ENCODE results near the gene TMEM181.
"Not testable (repeated sequence)": the region's sequence is repeated elsewhere in the genome, so short reads cannot be mapped to it uniquely, and the experiment has no call there.

The TMEM181 gene

DNA sequence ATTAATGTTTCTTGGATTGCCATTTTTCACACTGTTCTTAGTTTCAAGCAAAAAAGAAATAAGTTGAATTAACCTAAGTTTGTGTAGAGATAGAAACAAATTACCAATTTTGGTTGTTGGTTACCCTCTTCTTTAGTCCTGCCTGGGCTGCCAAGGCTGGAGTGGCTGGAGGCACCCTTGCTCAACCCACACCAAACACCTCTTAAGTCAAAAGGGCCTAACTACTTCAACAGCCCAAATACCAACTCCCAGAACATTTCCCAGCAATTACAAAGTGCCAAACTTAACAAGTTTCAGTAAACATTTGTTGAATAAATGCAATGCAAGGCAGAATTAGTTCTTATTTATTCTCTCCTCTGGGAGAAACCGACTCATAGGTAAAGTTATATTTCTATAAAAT lies 38.1 kb upstream of the TMEM181 start:
- TF ChIP-seq, protein P1, sequence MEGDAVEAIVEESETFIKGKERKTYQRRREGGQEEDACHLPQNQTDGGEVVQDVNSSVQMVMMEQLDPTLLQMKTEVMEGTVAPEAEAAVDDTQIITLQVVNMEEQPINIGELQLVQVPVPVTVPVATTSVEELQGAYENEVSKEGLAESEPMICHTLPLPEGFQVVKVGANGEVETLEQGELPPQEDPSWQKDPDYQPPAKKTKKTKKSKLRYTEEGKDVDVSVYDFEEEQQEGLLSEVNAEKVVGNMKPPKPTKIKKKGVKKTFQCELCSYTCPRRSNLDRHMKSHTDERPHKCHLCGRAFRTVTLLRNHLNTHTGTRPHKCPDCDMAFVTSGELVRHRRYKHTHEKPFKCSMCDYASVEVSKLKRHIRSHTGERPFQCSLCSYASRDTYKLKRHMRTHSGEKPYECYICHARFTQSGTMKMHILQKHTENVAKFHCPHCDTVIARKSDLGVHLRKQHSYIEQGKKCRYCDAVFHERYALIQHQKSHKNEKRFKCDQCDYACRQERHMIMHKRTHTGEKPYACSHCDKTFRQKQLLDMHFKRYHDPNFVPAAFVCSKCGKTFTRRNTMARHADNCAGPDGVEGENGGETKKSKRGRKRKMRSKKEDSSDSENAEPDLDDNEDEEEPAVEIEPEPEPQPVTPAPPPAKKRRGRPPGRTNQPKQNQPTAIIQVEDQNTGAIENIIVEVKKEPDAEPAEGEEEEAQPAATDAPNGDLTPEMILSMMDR (IDR thresholded peaks at IDR 0.05) = no peak
- peaks cover 0 to 2% (median 0%) of the 10 kb centered on the region in 3 donors for H3K9me3 ChIP-seq
- no peak overlapping the region for H3K27ac ChIP-seq
- intact Hi-C loops (cut with DNase I; ENCODE audit: low total_unique reads) = no loop called here
- no peaks in the 10 kb centered on the region for H3K36me3 ChIP-seq
- H3K27me3 ChIP-seq = peaks cover 0 to 38% of the 10 kb centered on the region in 2 donors
- H3K4me1 ChIP-seq = peaks cover 0 to 9% (median 0%) of the 10 kb centered on the region in 4 donors
- DNase-seq = no peak
- H3K4me3 ChIP-seq = no peak overlapping the region

DNA sequence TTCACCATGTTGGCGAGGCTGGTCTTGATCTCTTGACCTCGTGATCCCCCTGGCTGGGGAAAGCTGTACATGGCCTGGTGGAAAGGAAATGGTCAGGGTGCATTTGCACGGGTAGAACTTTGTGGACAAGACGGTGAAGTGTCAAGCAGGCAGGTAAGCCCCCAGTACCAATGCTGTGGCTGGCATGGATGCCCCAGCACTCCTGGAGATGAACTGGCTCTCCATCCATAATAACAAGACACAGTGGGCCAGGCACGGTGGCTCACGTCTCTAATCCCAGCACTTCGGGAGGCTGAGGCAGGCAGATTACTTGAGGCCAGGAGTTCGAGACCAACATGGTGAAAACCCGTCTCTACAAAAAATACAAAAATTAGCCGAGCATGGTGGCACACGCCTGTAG lies 37.3 kb upstream of the TMEM181 start:
- DNase-seq = no peak
- intact Hi-C loops (cut with DNase I; ENCODE audit: low total_unique reads) = no loop called here
- TF ChIP-seq, protein P1 (IDR thresholded peaks at IDR 0.05) = no peak
- peaks cover 0 to 11% (median 0%) of the 10 kb centered on the region in 3 donors for H3K9me3 ChIP-seq
- peaks cover 0 to 29% of the 10 kb centered on the region in 2 donors for H3K27me3 ChIP-seq
- H3K27ac ChIP-seq = no peak overlapping the region
- peaks cover 0 to 8% (median 0%) of the 10 kb centered on the region in 4 donors for H3K4me1 ChIP-seq
- H3K36me3 ChIP-seq = no peaks in the 10 kb centered on the region
- no peak overlapping the region for H3K4me3 ChIP-seq

DNA sequence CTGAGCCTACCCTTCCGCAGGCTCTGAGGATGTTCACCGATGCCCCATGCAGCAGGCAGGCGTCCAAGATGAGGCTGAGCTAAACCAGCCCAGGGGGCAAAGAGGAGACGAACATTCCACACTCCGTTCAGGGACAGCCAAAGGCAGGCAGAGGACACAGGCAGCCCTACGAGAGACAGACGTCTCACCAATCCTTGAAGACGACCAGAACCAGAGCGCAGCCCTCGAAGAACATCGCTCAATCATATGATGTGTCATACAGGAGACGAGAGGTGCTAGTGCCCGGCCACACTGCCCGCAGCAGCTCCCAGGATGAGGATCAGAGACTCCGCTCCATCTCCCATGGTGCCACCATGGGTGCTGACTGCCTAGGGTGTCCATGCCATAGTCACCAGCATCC lies 35.6 kb upstream of the TMEM181 start:
- DNase-seq = peak in 1 of 2 donors; percentile 33
- Histone ChIP-seq H3K9me3 (peaks cover 0 to 12% (median 0%) of the 10 kb centered on the region in 3 donors), H3K36me3 (no peaks in the 10 kb centered on the region), H3K4me1 (no peaks in the 10 kb centered on the region), H3K4me3 (no peak overlapping the region), H3K27me3 (peaks cover 0 to 23% of the 10 kb centered on the region in 2 donors), H3K27ac (no peak overlapping the region)
- intact Hi-C loops (cut with DNase I; ENCODE audit: low total_unique reads) = no loop called here
- TF ChIP-seq, protein P1 (IDR thresholded peaks at IDR 0.05) = no peak

DNA sequence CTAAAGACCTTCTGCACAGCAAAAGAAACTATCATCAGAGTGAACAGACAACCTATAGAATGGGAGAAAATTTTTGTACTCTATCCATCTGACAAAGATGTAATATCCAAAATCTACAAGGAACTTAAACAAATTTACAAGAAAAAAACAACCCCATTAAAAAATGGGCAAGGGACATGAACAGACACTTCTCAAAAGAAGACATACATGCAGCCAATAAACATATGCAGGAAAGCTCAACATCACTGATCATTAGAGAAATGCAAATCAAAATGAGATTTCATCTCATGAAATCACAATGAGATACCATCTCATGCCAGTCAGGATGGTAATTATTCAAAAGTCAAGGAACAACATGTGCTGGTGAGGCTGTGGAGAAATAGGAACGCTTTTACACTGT lies 32.0 kb upstream of the TMEM181 start:
- H3K27ac ChIP-seq; intact Hi-C loops (cut with DNase I; ENCODE audit: low total_unique reads); DNase-seq; H3K4me1 ChIP-seq; H3K36me3 ChIP-seq; H3K4me3 ChIP-seq: not testable (repeated sequence)
- Histone ChIP-seq H3K27me3 (peaks cover 0 to 13% of the 10 kb centered on the region in 2 donors), H3K9me3 (peaks cover 0 to 12% (median 3%) of the 10 kb centered on the region in 3 donors)

DNA sequence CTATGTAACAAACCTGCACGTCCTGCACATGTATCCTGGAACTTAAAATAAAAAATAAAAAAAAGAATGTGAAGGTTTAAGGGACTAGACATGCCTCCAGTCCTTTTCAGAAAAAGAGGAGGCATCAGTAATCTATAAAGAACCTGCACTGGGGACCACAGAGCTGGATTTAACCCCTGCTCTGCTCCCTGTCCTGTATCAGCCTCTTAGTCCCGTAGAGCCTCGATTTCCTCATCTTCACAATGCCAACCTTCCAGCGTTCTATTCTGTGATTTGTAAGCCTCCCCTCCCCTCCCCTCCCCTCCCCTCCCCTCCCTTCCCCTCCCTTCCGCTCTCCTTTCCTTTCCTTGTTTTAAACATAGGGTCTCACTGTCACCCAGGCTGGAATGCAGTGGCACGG lies 31.1 kb upstream of the TMEM181 start:
- H3K27me3 ChIP-seq = peaks cover 0 to 10% of the 10 kb centered on the region in 2 donors
- TF ChIP-seq, protein P1 (IDR thresholded peaks at IDR 0.05) = no peak
- peaks cover 0 to 12% (median 3%) of the 10 kb centered on the region in 3 donors for H3K9me3 ChIP-seq
- no peak overlapping the region for H3K4me3 ChIP-seq
- H3K4me1 ChIP-seq = no peaks in the 10 kb centered on the region
- intact Hi-C loops (cut with DNase I; ENCODE audit: low total_unique reads) = no loop called here
- no peak overlapping the region for H3K27ac ChIP-seq
- no peak for DNase-seq
- no peaks in the 10 kb centered on the region for H3K36me3 ChIP-seq

DNA sequence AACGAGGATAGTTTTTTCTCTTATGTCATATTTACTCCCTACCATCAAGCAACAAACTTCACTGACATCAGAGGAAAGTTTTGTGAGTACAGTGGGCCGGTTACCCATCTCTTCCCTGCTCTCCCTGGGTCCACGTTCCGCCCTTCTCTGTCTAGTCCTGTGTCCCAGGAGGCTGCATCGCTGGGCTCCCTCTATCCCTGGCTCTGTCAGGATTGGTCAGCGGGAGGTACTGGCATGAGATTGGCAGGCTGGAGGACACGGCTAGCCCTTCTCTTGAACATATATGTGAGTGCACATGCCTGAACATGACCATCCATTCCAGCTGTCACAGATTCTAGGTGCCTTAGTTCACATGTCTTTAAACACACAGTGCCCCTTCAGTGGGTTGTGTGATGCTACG lies 30.3 kb upstream of the TMEM181 start:
- Histone ChIP-seq H3K36me3 (no peaks in the 10 kb centered on the region), H3K9me3 (peaks cover 0 to 12% (median 3%) of the 10 kb centered on the region in 3 donors), H3K4me1 (no peaks in the 10 kb centered on the region), H3K27ac (no peak overlapping the region), H3K27me3 (peaks cover 0 to 6% of the 10 kb centered on the region in 2 donors), H3K4me3 (no peak overlapping the region)
- peak in 1 of 2 donors; percentile 27 for DNase-seq
- TF ChIP-seq, protein P1 (IDR thresholded peaks at IDR 0.05) = no peak
- intact Hi-C loops (cut with DNase I; ENCODE audit: low total_unique reads) = no loop called here
